GM23338 (cell line): Measurements from ENCODE around the gene PER2. TPM values are rescaled to one million over a fixed set of nuclear protein-coding genes. Genes with fewer than 3 reads are reported as not detected.
A peak's percentile ranks its signal among the peaks of the same experiment; 100 is the strongest.

Experiments used
- ATAC-seq: fragments of 200-7000 bp; cut with Tn5 transposase; 3 replicates; pipeline ENCODE4 v1.9.1; 2020
- DNase-seq: peaks from one replicate; pipeline ENCODE4 v3.0.0-alpha.2; 2015; ENCODE audit warnings: low spot score
- H2AFZ ChIP-seq: fragments of 200-600 bp; sonication (generic); 2 replicates; pipeline ENCODE4 v1.8.0; 2016; ENCODE audit warnings: antibody characterized with exemption, mild to moderate bottlenecking, moderate library complexity
- H3F3A ChIP-seq: fragments of 200-600 bp; sonication (generic); replicated peaks from 2 replicates; pipeline ENCODE4 v1.8.0; 2017; ENCODE audit warnings: antibody characterized with exemption, mixed run types, low read depth
- H3K27ac ChIP-seq: fragments of 200-600 bp; sonication (generic); 2 replicates; pipeline ENCODE4 v1.6.1; 2016; ENCODE audit warnings: low read depth
- H3K27me3 ChIP-seq: fragments of 200-600 bp; sonication (generic); 2 replicates; pipeline ENCODE4 v1.8.0; 2016; ENCODE audit warnings: mild to moderate bottlenecking, mixed run types, moderate library complexity; ENCODE audit not compliant: insufficient read depth
- H3K36me3 ChIP-seq: fragments of 200-600 bp; sonication (generic); 2 replicates; pipeline ENCODE4 v1.8.0; 2016; ENCODE audit warnings: mild to moderate bottlenecking; ENCODE audit not compliant: insufficient read depth
- H3K4me1 ChIP-seq: fragments of 200-600 bp; sonication (generic); 2 replicates; pipeline ENCODE4 v1.8.0; 2016; ENCODE audit warnings: mild to moderate bottlenecking, moderate library complexity; ENCODE audit not compliant: insufficient read depth
- H3K4me2 ChIP-seq: fragments of 200-600 bp; sonication (generic); 2 replicates; pipeline ENCODE4 v1.7.1; 2017; ENCODE audit warnings: mixed run types
- H3K4me3 ChIP-seq: fragments of 200-600 bp; sonication (generic); 2 replicates; pipeline ENCODE4 v1.6.1; 2016; ENCODE audit warnings: mixed run types
- H3K79me2 ChIP-seq: fragments of 200-600 bp; sonication (generic); replicated peaks from 2 replicates; pipeline ENCODE4 v1.8.0; 2017; ENCODE audit warnings: mild to moderate bottlenecking; ENCODE audit not compliant: insufficient read depth
- H3K9me2 ChIP-seq: fragments of 200-600 bp; sonication (generic); 2 replicates; pipeline ENCODE4 v1.8.0; 2017; ENCODE audit not compliant: insufficient read depth
- H4K20me1 ChIP-seq: fragments of 200-600 bp; sonication (generic); replicated peaks from 2 replicates; pipeline ENCODE4 v1.8.0; 2017; ENCODE audit warnings: mild to moderate bottlenecking; ENCODE audit not compliant: insufficient read depth
- H3K27ac Mint-ChIP-seq: 2 replicates; pipeline ENCODE4 v1.8.0; 2020; ENCODE audit warnings: inconsistent platforms, mild to moderate bottlenecking, moderate library complexity, mixed read lengths
- H3K27me3 Mint-ChIP-seq: 3 replicates; pipeline ENCODE4 v1.8.0; 2022; ENCODE audit warnings: low read depth, mild to moderate bottlenecking, moderate library complexity, mixed read lengths, inconsistent platforms; ENCODE audit not compliant: insufficient read depth, poor library complexity
- H3K36me3 Mint-ChIP-seq: 3 replicates; pipeline ENCODE4 v1.8.0; 2021; ENCODE audit warnings: low read depth, mild to moderate bottlenecking, inconsistent platforms, moderate library complexity, mixed read lengths
- H3K4me1 Mint-ChIP-seq: 3 replicates; pipeline ENCODE4 v1.8.0; 2020; ENCODE audit warnings: mild to moderate bottlenecking, inconsistent platforms, mixed read lengths
- H3K4me3 Mint-ChIP-seq: 3 replicates; pipeline ENCODE4 v1.8.0; 2021; ENCODE audit warnings: moderate library complexity, mild to moderate bottlenecking, inconsistent platforms, mixed read lengths
- H3K9me3 Mint-ChIP-seq: 3 replicates; pipeline ENCODE4 v1.8.0; 2020; ENCODE audit warnings: moderate library complexity, mild to moderate bottlenecking, inconsistent platforms, mixed read lengths
- CTCF ChIP-seq, 2 experiments: fragments of 200-600 bp in 1 of 2; sonication (generic) in 1 of 2; conservative IDR thresholded peaks; 2 replicates each; pipeline versions ENCODE4 v1.5.1 to v1.6.1; 2016 to 2017; ENCODE audit warnings: antibody characterized with exemption in 2 of 2, low read depth in 2 of 2, mild to moderate bottlenecking in 2 of 2, moderate library complexity in 1 of 2
- ETS1 ChIP-seq: IDR thresholded peaks from 2 replicates; pipeline ENCODE4 v1.6.1; 2016; ENCODE audit warnings: antibody characterized with exemption
- POLR2AphosphoS5 ChIP-seq: IDR thresholded peaks from 2 replicates; pipeline ENCODE4 v1.6.1; 2016; ENCODE audit warnings: antibody characterized with exemption, low read depth
- STAT1 ChIP-seq: IDR thresholded peaks from one replicate; pipeline ENCODE4 v1.6.1; 2016; ENCODE audit warnings: antibody characterized with exemption; ENCODE audit not compliant: unreplicated experiment
- ZNF331 ChIP-seq: fragments of 250-450 bp; sonication (Bioruptor Pico); IDR thresholded peaks from 2 replicates; pipeline ENCODE4 v1.5.0; 2020; ENCODE audit warnings: low read depth, mild to moderate bottlenecking, moderate library complexity
- ZNF462 ChIP-seq: fragments of 250-450 bp; sonication (Bioruptor Pico); IDR thresholded peaks from 2 replicates; pipeline ENCODE4 v1.5.0; 2020; ENCODE audit warnings: mild to moderate bottlenecking, moderate library complexity
- polyA plus RNA-seq: library from polyadenylated mRNA; unstranded; fragments of >200 nt; fragmentation: Nextera tagmentation; extraction: Ambion mirVana; gene quantifications from 2 replicates; pipeline ENCODE4 v1.2.1, GENCODE V29; 2016
- total RNA-seq: library from RNA; depleted of rRNA; stranded (reverse); fragments of >200 nt; shearing (Covaris generic); gene quantifications from 2 replicates; pipeline ENCODE4 v1.2.3, GENCODE V29; 2014

PER2 gene
- total and polyA plus RNA-seq, 2 experiments from 2014 or later = 2.2 to 4.6 TPM

GRCh38 chr2:238231251-238231793, 57.1 kb downstream of the PER2 start (continued):
- no peak for TF ChIP-seq ZNF462 (CRISPR knock-in tag)

DNA sequence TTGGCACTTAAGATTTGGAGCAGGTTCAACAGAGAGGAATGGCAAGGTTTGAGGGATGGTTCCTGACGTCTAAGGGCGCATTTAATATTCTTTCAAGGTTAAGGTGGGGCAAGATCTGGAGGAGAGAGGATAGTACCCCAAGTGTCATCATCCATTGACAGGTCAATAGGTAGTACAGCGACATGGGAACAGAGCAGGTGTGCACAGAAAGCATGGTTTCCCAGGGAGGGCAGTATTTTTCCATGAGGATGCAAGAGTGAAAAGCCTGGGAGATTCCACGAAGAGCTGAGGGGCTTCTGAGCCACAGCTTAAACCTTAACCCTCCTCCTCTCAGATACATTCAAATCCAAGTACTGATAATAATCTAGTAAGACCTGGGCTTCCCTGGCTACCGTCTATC, 57.7 kb downstream of the PER2 start:
- Histone ChIP-seq H3K36me3 (no peaks in the 10 kb centered on the region), H3K9me2 (peaks cover 3% of the 10 kb centered on the region; the same call in 1 of the 2 replicates), H3K27ac (no peak overlapping the region), H3K4me2 (peak overlapping the region; percentile 100), H3K4me1 (peaks cover 4% of the 10 kb centered on the region; the same call in 1 of the 2 replicates), H3F3A (no peaks in the 10 kb centered on the region), H4K20me1 (no peaks in the 10 kb centered on the region), H3K4me3 (peak overlapping the region; percentile 84), H3K27me3 (peaks cover 39% of the 10 kb centered on the region), H3K79me2 (no peaks in the 10 kb centered on the region), H2AFZ (peak overlapping the region; percentile 99)
- Mint-ChIP-seq H3K27ac (no peak overlapping the region), H3K4me3 (peak overlapping the region; percentile 80), H3K36me3 (no peaks in the 10 kb centered on the region; the same call in 2 of the 3 replicates), H3K4me1 (peaks cover 13% of the 10 kb centered on the region), H3K9me3 (peaks cover 3% of the 10 kb centered on the region; the same call in 2 of the 3 replicates), H3K27me3 (peaks cover 45% of the 10 kb centered on the region)
- ATAC-seq (no peak), DNase-seq (no peak)
- TF ChIP-seq ZNF462 (CRISPR knock-in tag) (no peak), ZNF331 (no peak), POLR2AphosphoS5 (no peak), STAT1 (no peak), ETS1 (no peak), CTCF (conservative IDR thresholded peaks at IDR 0.05; ENCODE audit: low read depth in 2 of 2) (no peak)
